Renal cortex interstitium (tissue), 11 donors: ENCODE data around the gene SHROOM3. TPM values are rescaled to one million over a fixed set of nuclear protein-coding genes. Genes with fewer than 3 reads are reported as not detected.

Experiments
- DNase-seq, 11 donors: peaks; one replicate each; pipeline ENCODE4 v3.0.0-alpha.2; 2013; ENCODE audit warnings: low read depth in 9 of 11, low spot score in 4 of 11; ENCODE audit errors: extremely low read depth in 1 of 11
- polyA plus RNA-seq, 3 donors: library from polyadenylated mRNA; unstranded; fragments of 120-200 nt; gene quantifications; one replicate each; pipeline ENCODE4 v1.2.1, GENCODE V29; 2013; ENCODE audit not compliant: insufficient read length in 3 of 3

The SHROOM3 gene
- polyA plus RNA-seq, 3 donors, result 33.4 to 42.4 (median 38.0) TPM

DNA sequence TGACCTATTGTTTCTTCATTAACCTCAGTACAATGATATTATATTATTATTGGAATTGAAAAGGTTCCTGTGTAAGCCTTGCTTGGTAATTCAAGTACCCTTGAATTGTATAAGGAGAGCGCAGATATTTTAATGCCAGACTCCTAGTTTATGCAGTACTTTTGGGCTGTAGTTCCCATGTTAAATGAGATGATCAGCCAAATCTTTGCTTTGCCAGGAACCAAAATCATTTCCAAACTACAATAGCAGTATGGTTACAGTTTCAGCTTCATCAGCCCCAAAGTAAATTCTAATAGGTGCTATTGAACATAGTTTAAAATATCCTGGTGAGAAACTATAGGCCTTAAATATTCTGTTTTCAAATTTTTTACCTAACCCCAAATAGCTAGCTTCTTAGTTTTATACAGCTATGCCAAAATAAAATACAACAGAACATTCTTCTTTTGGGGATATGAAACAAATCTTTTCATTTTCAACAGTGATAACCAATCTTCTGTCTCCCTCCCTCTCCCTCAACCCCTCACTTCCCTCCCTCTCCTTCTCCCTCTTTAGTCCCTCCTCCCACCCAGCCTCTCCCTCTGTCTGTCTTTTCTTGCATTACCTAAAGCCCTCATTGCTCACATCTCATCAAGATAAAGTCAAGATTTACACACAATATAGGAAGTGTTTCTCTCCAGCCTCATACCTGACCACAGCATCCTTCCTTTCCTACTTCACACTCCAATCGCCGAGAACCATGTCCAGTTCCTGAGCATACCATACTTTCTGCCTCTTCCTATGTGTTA, 190.1 kb downstream of the SHROOM3 start:
- DNase-seq, result no peak

DNA sequence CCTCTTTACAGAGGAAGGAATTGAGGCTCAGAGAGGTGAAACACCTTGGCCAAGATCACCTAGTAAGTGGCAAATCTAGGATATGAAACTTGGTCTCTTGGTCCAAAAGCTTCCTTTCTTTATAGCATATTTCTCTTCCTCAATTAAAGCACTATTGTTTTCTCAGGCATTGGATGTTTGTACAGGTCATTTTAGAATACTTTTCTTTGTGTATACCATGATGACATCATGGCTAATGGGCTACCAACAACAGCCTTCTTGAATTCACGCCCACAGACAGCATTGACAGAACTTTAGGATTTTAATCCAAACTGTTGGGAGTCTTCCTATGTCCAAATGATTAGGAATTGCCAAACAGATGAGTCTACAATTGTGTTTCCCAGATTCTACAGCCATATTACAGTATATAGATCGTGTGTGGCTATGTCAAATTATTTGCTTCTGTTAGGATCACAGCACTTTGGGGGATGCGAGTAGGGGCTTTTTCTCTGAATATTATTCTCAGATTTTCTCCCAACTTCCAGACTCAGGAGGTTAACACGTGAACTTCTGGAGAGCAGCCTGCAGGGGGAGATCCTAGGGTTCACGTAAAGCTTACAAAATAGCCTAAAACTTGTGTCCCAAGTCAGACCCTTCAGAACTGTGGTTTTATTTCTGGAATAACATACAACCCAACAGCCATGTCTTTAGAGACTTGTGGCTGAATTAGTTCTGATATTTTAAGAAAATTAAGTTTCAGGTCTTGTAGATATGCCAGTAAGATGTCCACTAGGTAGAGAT, 191.8 kb downstream of the SHROOM3 start:
- DNase-seq, result no peak

DNA sequence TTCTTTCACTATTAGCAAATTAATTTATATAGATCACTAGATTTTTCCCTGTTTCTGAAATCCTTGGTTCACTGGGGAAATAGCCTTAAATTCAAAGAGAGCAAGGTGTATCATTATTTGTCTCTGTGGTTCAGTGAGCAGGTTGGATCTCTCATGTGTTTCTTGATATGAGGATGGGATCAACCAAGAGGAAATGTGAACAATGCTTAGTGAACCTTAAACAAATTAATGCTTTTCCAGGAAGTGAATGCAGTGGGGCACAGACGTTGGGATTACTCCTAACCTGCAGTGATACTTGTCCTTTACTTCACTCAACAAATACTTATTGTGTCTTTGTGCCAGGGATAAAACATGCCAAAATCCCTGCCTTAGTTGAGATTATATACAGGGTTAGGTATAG, 193.2 kb downstream of the SHROOM3 start:
- no peak for DNase-seq

DNA sequence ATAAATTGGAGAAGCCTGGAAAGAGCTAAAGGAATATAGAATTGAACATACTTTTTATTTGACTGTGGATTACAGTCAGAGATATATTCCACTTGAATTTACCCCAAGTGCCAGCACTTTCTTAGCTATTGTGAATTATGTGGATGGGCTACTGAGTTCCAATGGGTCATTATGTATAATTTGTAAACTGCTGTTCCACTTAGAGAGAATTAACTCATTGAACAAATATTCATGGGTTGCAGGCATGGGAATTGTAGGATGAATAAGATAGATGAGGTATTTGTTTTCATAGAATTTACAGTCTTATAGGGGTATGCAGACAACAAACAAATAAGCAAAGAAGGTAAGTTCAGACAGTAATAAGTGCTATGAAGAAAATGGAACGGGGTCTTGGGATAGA, 195.7 kb downstream of the SHROOM3 start:
- DNase-seq, result no peak

DNA sequence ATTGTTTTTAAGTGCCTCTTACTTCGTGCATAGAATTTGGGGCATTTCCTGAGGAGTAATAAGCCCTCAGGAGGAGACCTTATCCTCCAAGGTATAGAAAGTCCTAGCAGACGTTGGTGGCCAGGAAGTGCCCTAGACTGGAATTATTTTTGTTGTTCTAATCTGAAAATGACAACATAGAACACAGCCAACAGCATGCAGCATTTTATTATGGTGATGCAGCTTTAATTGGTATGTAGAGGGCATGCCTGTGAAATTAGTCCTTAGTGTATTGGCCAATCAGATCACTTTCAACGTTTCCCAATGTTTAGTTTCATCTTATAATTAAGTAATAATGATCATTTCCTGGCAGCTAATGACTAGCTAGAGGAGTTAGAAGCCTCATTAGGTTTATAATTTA, 199.2 kb downstream of the SHROOM3 start:
- DNase-seq, result no peak

DNA sequence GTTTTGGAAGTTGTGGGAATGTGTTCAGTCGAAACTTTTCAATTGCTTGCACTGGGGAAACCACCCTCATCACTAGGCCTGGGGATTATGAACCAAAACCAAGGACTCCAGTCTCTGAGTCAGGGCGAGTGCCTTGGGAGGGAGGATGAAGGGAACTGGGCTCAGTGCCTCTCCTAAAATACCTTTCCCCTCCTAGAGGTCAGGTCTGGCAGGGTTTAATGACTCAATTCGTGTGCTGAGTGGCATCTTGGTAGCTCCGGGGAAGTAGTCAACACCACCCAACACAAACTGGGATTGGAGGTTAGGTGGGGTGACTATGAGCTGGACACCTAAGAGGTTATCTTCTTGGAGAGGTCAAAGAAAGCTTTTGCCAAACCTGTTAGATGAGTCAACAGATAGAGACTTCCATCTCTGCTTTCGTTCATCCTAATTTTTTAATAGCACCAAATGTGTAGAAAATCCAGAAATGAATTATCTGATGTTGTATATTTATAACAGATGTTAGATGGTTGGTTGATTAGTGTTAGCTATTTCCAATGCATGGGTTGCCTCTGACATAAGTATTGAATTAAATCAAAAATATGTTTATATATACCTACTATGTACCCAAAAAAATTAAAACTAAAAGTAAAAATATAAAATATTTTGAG, 202.8 kb downstream of the SHROOM3 start:
- DNase-seq, result no peak

DNA sequence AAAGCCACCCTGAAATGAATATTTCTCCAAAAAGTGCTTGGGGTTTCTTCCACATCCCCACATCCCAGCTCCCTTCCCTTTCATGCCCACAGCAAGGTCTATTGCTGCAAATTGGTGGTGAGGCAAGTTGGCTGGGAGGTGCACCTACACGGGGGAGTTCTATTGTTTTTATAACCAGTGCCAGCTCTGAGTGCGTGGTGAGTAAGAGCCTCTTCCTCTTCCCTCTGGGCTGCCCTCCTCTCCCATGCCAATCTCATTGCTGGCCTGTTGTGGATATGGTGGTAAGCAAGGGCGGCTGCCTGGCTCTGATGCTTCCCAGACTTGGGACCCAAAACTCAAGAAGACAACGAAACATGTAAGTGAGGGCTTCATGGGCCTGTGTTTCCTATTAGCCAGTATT, 204.3 kb downstream of the SHROOM3 start:
- DNase-seq, result no peak

DNA sequence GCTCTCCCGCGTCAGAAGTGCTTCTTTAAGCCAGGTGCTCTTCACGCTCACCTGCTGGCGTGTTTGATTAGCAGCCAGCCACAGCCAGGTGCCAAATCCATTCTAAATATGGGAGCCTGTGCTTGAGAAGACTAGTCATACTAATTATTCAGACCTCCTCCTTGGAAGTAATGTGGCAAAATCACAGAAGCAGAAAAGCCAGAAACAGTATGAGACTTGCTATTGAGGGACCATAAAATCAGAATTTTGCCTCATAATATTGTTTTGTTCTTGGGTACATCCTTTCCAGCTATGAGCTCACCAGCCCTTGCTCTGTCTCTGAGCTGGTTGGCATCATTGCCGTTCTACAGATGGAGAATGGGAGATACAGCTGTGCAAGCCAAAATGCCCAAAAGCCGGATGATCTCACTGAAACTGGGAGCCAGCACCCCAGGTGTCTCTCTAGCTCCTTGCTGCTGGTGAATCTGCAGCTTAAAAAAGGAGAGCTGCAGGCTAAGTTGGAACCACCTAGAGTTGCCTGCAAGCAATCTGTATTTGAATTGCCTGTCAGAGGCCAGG, 205.4 kb downstream of the SHROOM3 start:
- no peak for DNase-seq

DNA sequence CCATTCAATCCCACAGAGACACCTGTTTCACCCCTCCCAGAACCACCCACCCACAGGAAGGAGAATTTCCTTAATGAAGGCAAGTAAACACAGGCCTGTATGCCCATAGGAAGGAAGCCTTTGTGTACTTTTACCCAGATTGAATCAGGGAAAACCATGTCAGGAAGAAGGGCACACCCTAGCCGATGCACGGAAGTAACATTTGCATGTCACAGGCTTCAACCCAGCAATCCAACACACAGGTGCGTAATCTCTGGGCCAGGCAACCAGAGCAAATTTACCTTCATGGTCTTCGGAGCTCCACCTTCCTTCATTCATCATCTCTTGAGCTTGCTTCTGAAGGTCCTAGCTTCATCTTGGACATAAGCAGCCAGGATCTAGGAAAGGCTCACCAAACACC, 206.3 kb downstream of the SHROOM3 start:
- no peak for DNase-seq

DNA sequence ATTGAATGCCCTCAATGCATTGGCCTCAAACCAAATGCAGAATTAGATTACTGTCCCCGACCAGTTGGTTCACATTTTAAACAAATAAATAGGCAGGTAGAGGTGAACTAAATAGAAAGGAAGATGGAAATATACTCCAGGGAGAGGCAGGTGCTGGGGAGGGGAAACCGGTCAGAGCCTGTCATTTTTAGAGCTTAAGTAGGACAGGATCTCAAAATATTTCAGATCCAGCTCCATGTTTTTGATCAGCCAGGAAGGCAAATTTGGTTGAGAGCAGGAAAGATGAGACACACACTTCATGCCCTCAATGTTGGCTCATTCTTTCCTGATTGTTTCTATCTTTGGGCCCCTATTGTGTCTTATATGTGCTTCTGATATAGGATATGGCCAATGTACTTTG, 206.7 kb downstream of the SHROOM3 start:
- DNase-seq, result no peak

DNA sequence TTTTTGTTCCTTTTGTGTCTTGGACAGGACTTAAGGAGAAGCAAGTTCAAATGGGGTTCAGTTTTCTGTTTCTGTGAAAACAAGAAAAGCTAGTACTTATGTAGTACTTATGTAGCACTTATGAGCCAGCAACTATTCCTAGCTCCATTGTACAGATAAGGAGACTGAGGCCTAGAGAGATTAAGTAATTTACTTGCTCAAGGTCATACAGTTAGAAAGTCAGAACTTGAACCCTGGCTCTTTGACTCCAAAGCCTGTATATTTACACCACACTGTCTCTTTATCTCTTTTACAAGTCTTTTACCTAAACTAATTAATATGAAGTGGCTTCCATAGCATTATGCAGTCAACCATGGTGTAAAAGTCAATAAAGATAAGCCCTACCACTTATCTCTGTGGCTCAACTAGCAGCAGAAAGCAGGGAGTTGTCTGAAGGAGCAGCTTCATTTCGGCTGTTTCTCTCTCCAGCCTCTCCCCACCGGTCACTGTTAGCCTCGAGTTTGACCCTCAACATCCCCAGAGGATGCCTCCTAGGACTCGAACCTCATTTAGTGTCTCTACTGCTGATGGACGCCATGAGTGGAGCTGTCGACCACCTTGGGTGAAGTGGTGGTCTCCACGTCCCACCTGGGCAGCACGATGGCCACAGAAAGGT, 209.9 kb downstream of the SHROOM3 start:
- no peak for DNase-seq

DNA sequence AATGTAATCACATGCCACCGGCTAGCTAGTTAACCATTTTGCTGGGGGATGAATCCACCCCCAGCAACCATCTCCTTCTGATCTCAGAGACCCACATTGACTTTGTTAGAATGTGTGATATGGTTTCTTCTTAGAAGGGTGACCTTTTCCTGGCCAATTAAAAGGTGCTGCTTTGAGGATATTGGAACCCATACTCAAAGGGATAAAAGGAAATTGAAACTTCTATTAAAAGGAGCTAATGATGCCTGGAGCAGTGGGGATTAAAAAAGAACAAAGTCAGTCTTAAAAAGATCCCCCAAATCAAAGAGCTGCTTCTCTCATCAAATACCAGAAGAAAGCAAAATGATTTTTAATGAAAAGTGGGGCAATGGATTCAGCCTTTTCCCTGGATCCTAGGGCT, 214.1 kb downstream of the SHROOM3 start:
- DNase-seq, result no peak

DNA sequence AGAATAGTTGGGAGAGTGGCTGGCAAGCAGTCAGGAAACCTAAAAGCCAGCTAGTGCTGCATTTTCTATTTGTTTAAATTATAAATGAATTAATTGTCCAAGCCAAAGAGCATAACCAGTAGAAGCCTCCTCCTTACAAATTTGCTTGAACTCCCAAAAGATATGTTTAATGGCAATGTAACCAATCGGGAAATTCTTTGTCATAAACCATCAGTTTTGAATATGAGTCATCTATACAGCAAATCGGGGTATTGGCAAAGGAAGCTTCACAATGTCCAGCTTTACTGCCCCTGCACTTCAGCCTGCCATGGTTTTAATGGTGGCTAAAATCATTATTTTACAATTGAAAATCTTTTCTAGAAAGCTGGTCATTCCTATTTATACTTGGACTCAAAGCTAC, 216.6 kb downstream of the SHROOM3 start:
- no peak for DNase-seq

DNA sequence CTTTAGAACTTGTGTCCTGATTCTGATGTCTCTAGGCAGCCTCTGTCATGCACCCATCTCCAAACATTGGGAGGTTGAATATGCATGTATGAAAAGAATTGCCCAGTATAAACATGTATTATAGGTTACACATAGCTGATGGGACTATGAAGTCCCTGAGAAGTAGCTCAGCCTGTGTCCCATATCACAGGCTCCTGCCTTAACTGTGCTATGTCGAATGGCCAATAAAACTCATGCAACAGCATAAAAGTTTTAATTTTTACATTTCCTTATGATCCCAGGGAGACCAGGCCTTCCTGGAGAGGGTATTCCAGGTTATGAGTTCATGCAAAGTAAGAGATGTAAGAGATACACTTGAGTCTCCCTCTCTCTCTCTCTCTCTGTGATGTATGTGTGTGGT, 217.4 kb downstream of the SHROOM3 start:
- no peak for DNase-seq

DNA sequence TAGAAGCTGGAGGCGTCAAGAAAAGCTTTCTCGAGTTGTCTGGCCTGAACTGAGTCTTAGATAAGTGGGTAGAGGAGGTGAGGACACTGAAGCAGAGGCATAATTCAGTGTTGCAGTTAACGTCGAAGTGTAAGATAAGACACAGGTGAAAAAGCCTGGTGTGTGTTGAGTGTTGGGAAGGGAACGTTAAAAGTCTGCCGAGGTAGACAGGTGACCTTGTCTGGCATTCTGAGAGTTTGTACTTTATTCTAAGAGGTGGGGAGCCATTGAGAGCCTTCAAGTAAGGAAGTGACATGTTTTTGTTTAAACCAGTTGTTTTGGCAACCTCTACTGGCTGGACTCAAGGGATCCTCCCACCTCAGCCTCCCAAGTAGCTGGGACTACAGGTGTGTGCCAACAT, 219.1 kb downstream of the SHROOM3 start:
- DNase-seq, result no peak

DNA sequence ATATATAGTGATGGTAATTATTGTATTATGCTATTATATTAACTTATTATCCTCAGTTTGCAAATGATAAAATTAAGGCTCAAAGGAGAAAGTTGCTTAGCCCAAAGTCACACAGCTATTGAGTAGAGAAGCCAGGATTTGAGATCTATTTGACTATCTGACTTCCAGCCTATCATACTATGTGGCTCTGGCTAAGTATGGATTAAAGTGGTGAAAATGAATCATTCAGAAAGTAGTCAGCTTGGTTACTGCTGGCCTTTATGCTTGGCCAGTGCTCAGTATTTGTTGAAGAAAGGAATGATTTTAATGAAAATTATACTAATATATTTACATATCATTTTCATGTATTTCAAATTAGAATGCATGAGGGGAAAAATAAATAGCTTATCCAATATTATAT, 219.8 kb downstream of the SHROOM3 start:
- DNase-seq, result no peak

DNA sequence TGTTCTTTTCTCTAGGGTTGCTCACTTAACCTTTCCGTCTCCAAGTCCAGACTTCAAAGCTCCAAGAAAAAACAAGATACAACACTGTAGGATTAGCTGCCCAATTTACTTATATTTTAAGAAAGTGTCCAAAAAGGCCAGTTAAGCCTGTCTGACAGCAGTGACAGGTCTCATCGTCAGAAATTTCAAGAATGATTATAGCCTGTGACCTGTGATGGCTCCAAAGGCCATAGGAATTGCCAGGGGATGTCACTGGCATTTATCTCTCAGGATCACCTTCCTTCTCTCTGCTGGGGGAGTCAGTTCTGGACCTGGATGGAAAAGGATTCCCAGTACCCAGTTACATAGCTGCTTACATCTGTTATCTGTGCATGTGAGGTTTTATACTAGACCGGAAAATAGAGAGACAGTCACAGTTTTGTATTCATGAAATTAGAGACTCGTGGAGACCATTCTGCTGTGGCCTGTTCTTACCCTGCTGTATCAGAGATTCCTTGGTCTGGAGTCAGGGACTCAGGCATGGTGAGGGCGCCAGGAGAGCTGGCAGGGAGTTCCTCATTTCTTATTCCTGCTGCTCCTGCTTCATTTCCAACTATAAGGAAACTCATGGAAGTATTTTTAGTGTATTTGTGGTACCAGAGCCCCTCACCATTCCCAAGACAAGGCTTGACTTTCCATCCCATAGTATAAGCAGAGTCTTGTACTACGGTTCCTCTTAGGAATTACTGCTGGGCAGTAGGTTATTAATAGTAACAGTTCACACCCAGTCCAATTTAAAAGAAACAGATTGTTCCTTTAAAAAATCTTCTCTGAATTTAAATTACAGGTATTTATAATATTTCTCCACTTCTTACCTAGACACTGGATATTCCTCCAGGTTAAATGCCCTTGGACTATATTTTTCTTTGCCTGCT, 220.8 kb downstream of the SHROOM3 start:
- no peak for DNase-seq

DNA sequence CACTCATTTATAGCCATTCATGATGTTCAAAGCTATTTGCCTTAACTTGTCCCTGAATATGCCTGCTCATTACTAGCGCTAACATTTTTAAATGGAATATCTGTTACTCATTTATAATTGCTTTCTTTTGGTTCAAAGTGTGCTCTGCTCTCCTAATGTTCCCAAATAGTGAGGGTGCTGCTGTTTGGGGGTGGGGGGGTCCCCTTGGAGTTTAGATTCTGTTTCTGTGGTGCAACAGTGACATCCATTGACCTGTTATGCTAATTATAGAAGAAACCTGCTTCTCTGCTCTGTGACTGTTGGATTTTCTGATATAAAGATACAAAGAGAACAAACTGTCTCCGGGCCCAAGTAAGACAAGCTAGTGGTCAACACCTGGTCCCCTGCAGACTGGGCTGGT, 222.4 kb downstream of the SHROOM3 start:
- DNase-seq, result no peak
